PC-9 (cell line): Measurements from ENCODE around the gene GATB. TPM values are rescaled to one million over a fixed set of nuclear protein-coding genes. Genes with fewer than 3 reads are reported as not detected.

Experiments
- BruUV-seq: library from RNA; stranded (reverse); fragments of 400-500 nt; replicated peaks from 2 replicates; lab custom pipeline; 2021; lab: Mats Ljungman, UMichigan
- CTCF ChIA-PET: fragments of 300-600 bp; sonication (Branson Sonifier 250); formaldehyde crosslinking; loops from one replicate; lab custom pipeline; 2022; ENCODE audit warnings: antibody characterized with exemption; lab: Charles Lee
- POLR2A ChIA-PET: fragments of 300-600 bp; sonication (Branson Sonifier 250); formaldehyde crosslinking; loops from one replicate; lab custom pipeline; 2022; ENCODE audit warnings: antibody characterized with exemption; ENCODE audit not compliant: unreplicated experiment; lab: Charles Lee
- DNase-seq, 2 experiments: peaks; one replicate each; pipeline versions ENCODE4 v3.0.0 to v3.0.0-alpha.2; 2015 to 2022; ENCODE audit warnings: mixed read lengths in 1 of 2
- H2AFZ ChIP-seq: fragments of 200-600 bp; sonication (generic); 2 replicates; pipeline ENCODE4 v1.8.1; 2017; ENCODE audit warnings: antibody characterized with exemption
- H3F3A ChIP-seq: fragments of 200-600 bp; sonication (generic); 2 replicates; pipeline ENCODE4 v1.8.1; 2017; ENCODE audit warnings: antibody characterized with exemption, mild to moderate bottlenecking, low read depth; ENCODE audit not compliant: insufficient read depth
- H3K27ac ChIP-seq: fragments of 200-600 bp; sonication (generic); 2 replicates; pipeline ENCODE4 v1.6.1; 2016; ENCODE audit warnings: mixed run types
- H3K27me3 ChIP-seq: fragments of 200-600 bp; sonication (generic); 2 replicates; pipeline ENCODE4 v1.6.1; 2016; ENCODE audit warnings: low read depth, mixed run types; ENCODE audit not compliant: insufficient read depth
- H3K36me3 ChIP-seq: fragments of 200-600 bp; sonication (generic); 2 replicates; pipeline ENCODE4 v1.6.1; 2016; ENCODE audit warnings: low read depth, mixed run types
- H3K4me1 ChIP-seq: fragments of 200-600 bp; sonication (generic); replicated peaks from 2 replicates; pipeline ENCODE4 v1.6.1; 2016; ENCODE audit warnings: mixed run types; ENCODE audit not compliant: insufficient read depth
- H3K4me2 ChIP-seq: fragments of 200-600 bp; sonication (generic); 2 replicates; pipeline ENCODE4 v1.6.1; 2017; ENCODE audit warnings: mixed run types
- H3K4me3 ChIP-seq: fragments of 200-600 bp; sonication (generic); 2 replicates; pipeline ENCODE4 v1.6.1; 2016; ENCODE audit warnings: mixed run types
- H3K79me2 ChIP-seq: fragments of 200-600 bp; sonication (generic); 2 replicates; pipeline ENCODE4 v1.6.1; 2017; ENCODE audit warnings: low read depth, mixed run types
- H3K9me2 ChIP-seq: fragments of 200-600 bp; sonication (generic); 2 replicates; pipeline ENCODE4 v1.8.1; 2017; ENCODE audit warnings: mild to moderate bottlenecking; ENCODE audit not compliant: insufficient read depth
- H3K9me3 ChIP-seq: fragments of 200-600 bp; sonication (generic); 2 replicates; pipeline ENCODE4 v1.8.1; 2016; ENCODE audit warnings: low read depth; ENCODE audit not compliant: insufficient read depth
- H4K20me1 ChIP-seq: fragments of 200-600 bp; sonication (generic); 2 replicates; pipeline ENCODE4 v1.8.1; 2017; ENCODE audit not compliant: insufficient read depth
- CTCF ChIP-seq: fragments of 200-600 bp; sonication (generic); conservative IDR thresholded peaks from 2 replicates; pipeline ENCODE4 v1.6.1; 2017; ENCODE audit warnings: mixed run types, antibody characterized with exemption, mild to moderate bottlenecking, moderate library complexity
- EZH2 ChIP-seq: fragments of 200-600 bp; sonication (generic); IDR thresholded peaks from 2 replicates; pipeline ENCODE4 v1.8.0; 2017; ENCODE audit warnings: antibody characterized with exemption, low read depth
- intact Hi-C: fragments of 100-400 bp; cut with micrococcal nuclease; formaldehyde crosslinking; loops from one replicate; pipeline ENCODE4 v1.10.0; 2022; ENCODE audit not compliant: unreplicated experiment
- total RNA-seq: library from RNA; stranded (reverse); gene quantifications from 2 replicates; pipeline ENCODE4 v1.2.3, GENCODE V29; 2021

GATB gene
- total RNA-seq, 1 experiment from 2014 or later: 24.2 TPM

- intact Hi-C loops: no loop called here
- CTCF ChIA-PET: no interaction called here
These were observed 35.7 kb downstream of the GATB start for GRCh38 chr4:151725087-151725486.

GRCh38 chr4:151721916-151722315, 38.9 kb downstream of the GATB start:
- no peak overlapping the region for H2AFZ ChIP-seq
- no peak overlapping the region for H3K4me2 ChIP-seq
- H3F3A ChIP-seq: no peaks in the 10 kb centered on the region
- H3K79me2 ChIP-seq: no peaks in the 10 kb centered on the region
- H3K4me1 ChIP-seq: no peaks in the 10 kb centered on the region
- H3K9me2 ChIP-seq: no peaks in the 10 kb centered on the region
- ChIA-PET CTCF (no interaction called here), POLR2A (no interaction called here)
- no peaks in the 10 kb centered on the region for H3K36me3 ChIP-seq
- BruUV-seq: no TSS peak
- no peaks in the 10 kb centered on the region for H3K9me3 ChIP-seq
- intact Hi-C loops: no loop called here
- no peaks in the 10 kb centered on the region for H3K27me3 ChIP-seq
- H3K27ac ChIP-seq: no peak overlapping the region
- TF ChIP-seq CTCF: no peak
- no peak for TF ChIP-seq EZH2
- no peaks in the 10 kb centered on the region for H4K20me1 ChIP-seq
- H3K4me3 ChIP-seq: no peak overlapping the region
- DNase-seq: no peak

More at GRCh38 chr4:151725087-151725486, 35.7 kb downstream of the GATB start:
- Histone ChIP-seq H3K4me1 (peaks cover 8% of the 10 kb centered on the region; the same call in 1 of the 2 replicates), H2AFZ (no peak overlapping the region), H3K36me3 (no peaks in the 10 kb centered on the region), H3K9me2 (no peaks in the 10 kb centered on the region), H3F3A (no peaks in the 10 kb centered on the region), H4K20me1 (no peaks in the 10 kb centered on the region), H3K4me2 (no peak overlapping the region), H3K4me3 (no peak overlapping the region), H3K79me2 (no peaks in the 10 kb centered on the region), H3K27ac (no peak overlapping the region), H3K27me3 (no peaks in the 10 kb centered on the region), H3K9me3 (no peaks in the 10 kb centered on the region)
- no peak for DNase-seq
- no TSS peak for BruUV-seq
- no peak for TF ChIP-seq CTCF
- POLR2A ChIA-PET: no interaction called here

GRCh38 chr4:151721466-151721865, 39.3 kb downstream of the GATB start:
- CTCF ChIA-PET: interaction anchor here (0.6 kb wide), 1 partner anchor 399 kb away, joined by 5 read pairs; no protein-coding TSS in a partner anchor
- no peaks in the 10 kb centered on the region for H3K36me3 ChIP-seq

More at GRCh38 chr4:151721466-151721865, 39.3 kb downstream of the GATB start:
- DNase-seq: no peak
- H3K9me2 ChIP-seq: no peaks in the 10 kb centered on the region
- H3K4me1 ChIP-seq: no peaks in the 10 kb centered on the region
- no peak overlapping the region for H3K4me3 ChIP-seq
- no peaks in the 10 kb centered on the region for H4K20me1 ChIP-seq
- H3K9me3 ChIP-seq: no peaks in the 10 kb centered on the region
- POLR2A ChIA-PET: no interaction called here
- BruUV-seq: no TSS peak
- H3K79me2 ChIP-seq: no peaks in the 10 kb centered on the region
- H3K4me2 ChIP-seq: no peak overlapping the region
- no peak overlapping the region for H3K27ac ChIP-seq
- intact Hi-C loops: no loop called here
- TF ChIP-seq EZH2: no peak
- TF ChIP-seq CTCF: no peak
- no peaks in the 10 kb centered on the region for H3K27me3 ChIP-seq
- H3F3A ChIP-seq: no peaks in the 10 kb centered on the region
- no peak overlapping the region for H2AFZ ChIP-seq
